Measurements from ENCODE around the gene IMMP2L. TPM values are rescaled to one million over a fixed set of nuclear protein-coding genes. Genes with fewer than 3 reads are reported as not detected.

Gene IMMP2L
- total RNA-seq, 4 donors from 2014 or later: 2.6 to 69.1 (median 34.7) TPM

- Histone ChIP-seq H3K9me3 (no peaks in the 10 kb centered on the region), H3K27ac (peak overlapping the region in 1 of 2 donors; percentile 25), H3K36me3 (no peaks in the 10 kb centered on the region), H3K4me1 (peaks cover 0 to 3% of the 10 kb centered on the region in 2 donors), H3K4me3 (no peak overlapping the region), H3K27me3 (no peaks in the 10 kb centered on the region)
- DNase-seq: no peak
- TF ChIP-seq, protein P1, sequence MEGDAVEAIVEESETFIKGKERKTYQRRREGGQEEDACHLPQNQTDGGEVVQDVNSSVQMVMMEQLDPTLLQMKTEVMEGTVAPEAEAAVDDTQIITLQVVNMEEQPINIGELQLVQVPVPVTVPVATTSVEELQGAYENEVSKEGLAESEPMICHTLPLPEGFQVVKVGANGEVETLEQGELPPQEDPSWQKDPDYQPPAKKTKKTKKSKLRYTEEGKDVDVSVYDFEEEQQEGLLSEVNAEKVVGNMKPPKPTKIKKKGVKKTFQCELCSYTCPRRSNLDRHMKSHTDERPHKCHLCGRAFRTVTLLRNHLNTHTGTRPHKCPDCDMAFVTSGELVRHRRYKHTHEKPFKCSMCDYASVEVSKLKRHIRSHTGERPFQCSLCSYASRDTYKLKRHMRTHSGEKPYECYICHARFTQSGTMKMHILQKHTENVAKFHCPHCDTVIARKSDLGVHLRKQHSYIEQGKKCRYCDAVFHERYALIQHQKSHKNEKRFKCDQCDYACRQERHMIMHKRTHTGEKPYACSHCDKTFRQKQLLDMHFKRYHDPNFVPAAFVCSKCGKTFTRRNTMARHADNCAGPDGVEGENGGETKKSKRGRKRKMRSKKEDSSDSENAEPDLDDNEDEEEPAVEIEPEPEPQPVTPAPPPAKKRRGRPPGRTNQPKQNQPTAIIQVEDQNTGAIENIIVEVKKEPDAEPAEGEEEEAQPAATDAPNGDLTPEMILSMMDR (IDR thresholded peaks at IDR 0.05): no peak
- TF ChIP-seq POLR2A (IDR thresholded peaks at IDR 0.05): no peak
- intact Hi-C loops (cut with DNase I; ENCODE audit: low total_unique reads): no loop called here
Observed at GRCh38 chr7:111528331-111528730, 34.0 kb downstream of the IMMP2L start.

DNA sequence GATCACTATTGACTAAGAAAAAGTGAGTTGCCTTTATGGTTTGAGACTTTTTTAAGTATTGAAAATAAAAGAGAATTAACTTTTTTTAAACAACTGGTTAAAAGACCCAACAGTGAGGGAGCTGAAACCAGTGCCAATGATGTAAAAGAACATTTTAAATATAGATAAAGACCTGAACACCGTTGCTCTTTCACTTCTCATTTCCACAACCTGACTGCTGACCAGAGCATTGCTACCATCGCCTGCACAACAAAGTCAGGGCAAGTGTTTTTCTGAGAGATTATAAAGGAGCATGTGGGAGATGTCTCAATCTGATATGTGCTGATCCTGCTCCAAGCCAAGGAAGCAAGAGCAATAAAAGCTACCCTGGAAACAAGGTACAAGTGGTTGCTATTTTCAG, 34.7 kb downstream of the IMMP2L start:
- H3K36me3 ChIP-seq: no peaks in the 10 kb centered on the region
- no peak for TF ChIP-seq POLR2A (IDR thresholded peaks at IDR 0.05)
- TF ChIP-seq, protein P1 (IDR thresholded peaks at IDR 0.05): no peak
- no peaks in the 10 kb centered on the region for H3K9me3 ChIP-seq
- no peak overlapping the region for H3K4me3 ChIP-seq
- intact Hi-C loops (cut with DNase I; ENCODE audit: low total_unique reads): no loop called here
- H3K4me1 ChIP-seq: peaks cover 0 to 3% of the 10 kb centered on the region in 2 donors
- no peak overlapping the region for H3K27ac ChIP-seq
- no peaks in the 10 kb centered on the region for H3K27me3 ChIP-seq
- no peak for DNase-seq

- intact Hi-C loops (cut with DNase I; ENCODE audit: low total_unique reads): no loop called here
Observed at GRCh38 chr7:111525100-111525499, 37.2 kb downstream of the IMMP2L start.

DNA sequence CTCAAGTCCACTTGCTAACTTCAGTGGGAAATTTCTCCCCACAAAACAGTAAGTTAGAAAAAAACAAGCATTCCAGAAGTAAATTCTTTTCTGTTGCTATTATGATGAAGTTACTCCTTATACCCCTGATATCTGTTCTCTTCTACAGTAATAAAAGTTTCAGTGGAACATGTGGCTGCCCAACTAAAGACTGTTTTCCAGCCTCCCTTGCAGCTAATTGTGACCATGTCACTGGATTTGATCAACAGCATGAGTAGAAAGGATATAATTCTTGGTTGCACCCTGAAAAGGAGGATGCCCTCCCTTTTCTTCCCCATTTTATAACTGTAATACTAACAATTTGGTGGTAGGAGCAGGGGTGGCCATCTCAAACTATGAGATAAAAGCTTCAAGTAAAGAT, 40.6 kb downstream of the IMMP2L start:
- no peak for DNase-seq
- TF ChIP-seq, protein P1 (IDR thresholded peaks at IDR 0.05): no peak
- TF ChIP-seq POLR2A (IDR thresholded peaks at IDR 0.05): no peak
- no peaks in the 10 kb centered on the region for H3K4me1 ChIP-seq
- H3K4me3 ChIP-seq: no peak overlapping the region
- H3K27ac ChIP-seq: no peak overlapping the region
- no peaks in the 10 kb centered on the region for H3K9me3 ChIP-seq
- H3K36me3 ChIP-seq: no peaks in the 10 kb centered on the region
- no peaks in the 10 kb centered on the region for H3K27me3 ChIP-seq
- intact Hi-C loops (cut with DNase I; ENCODE audit: low total_unique reads): no loop called here

More at GRCh38 chr7:111525100-111525499, 37.2 kb downstream of the IMMP2L start:
- H3K36me3 ChIP-seq: no peaks in the 10 kb centered on the region
- TF ChIP-seq POLR2A (IDR thresholded peaks at IDR 0.05): no peak
- TF ChIP-seq, protein P1 (IDR thresholded peaks at IDR 0.05): no peak
- H3K4me1 ChIP-seq: peaks cover 0 to 3% of the 10 kb centered on the region in 2 donors
- H3K27ac ChIP-seq: no peak overlapping the region
- H3K27me3 ChIP-seq: no peaks in the 10 kb centered on the region
- H3K9me3 ChIP-seq: no peaks in the 10 kb centered on the region
- no peak for DNase-seq
- H3K4me3 ChIP-seq: no peak overlapping the region

DNA sequence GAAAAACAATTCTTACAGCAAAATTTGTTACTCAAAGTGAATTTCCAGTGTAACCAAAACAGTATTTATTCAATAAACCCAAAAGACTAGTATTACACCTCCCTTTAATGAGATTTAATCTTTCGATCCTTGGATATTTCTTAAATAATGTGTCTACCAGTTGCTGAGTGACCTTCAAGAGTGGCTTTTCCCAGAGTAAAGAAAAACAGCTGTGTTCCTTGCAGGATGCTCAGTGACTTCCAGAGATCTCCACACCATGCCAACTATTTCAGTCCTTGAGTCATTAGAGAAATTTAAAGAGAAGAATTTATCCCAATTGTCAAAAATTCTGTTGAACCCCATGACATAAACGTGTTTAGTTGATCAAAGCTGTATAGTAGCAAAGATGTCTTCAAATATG, 44.0 kb downstream of the IMMP2L start:
- Histone ChIP-seq H3K27ac (no peak overlapping the region), H3K27me3 (no peaks in the 10 kb centered on the region), H3K4me3 (no peak overlapping the region), H3K9me3 (no peaks in the 10 kb centered on the region), H3K4me1 (no peaks in the 10 kb centered on the region), H3K36me3 (no peaks in the 10 kb centered on the region)
- TF ChIP-seq, protein P1 (IDR thresholded peaks at IDR 0.05): no peak
- no peak for TF ChIP-seq POLR2A (IDR thresholded peaks at IDR 0.05)
- DNase-seq: no peak
- intact Hi-C loops (cut with DNase I; ENCODE audit: low total_unique reads): no loop called here

Measured in uterus (tissue), 4 donors.